ENCODE measurements around the gene DDR2.

- no peak for TF ChIP-seq EZH2 (IDR thresholded peaks at IDR 0.05)
- TF ChIP-seq POLR2AphosphoS5 (IDR thresholded peaks at IDR 0.05; ENCODE audit: borderline replicate concordance, low read depth, low read length) = no peak
Observed at GRCh38 chr1:162823231-162823630, 191.0 kb downstream of the DDR2 start.
